Muscle of back (tissue), 11 donors: ENCODE measurements around the gene FGFR3. TPM values are rescaled to one million over a fixed set of nuclear protein-coding genes. Genes with fewer than 3 reads are reported as not detected.
A peak's percentile ranks its signal among the peaks of the same experiment; 100 is the strongest.
"Not testable (repeated sequence)": the region's sequence is repeated elsewhere in the genome, so short reads cannot be mapped to it uniquely, and the experiment has no call there.

ENCODE experiments used
- DNase-seq, 3 donors: peaks; one replicate each; pipeline versions ENCODE4 v3.0.0 to v3.0.0-alpha.2; 2013
- polyA plus RNA-seq, 10 donors: library from polyadenylated mRNA; unstranded; fragments of 120-200 nt; gene quantifications; one replicate each; pipeline ENCODE4 v1.2.1, GENCODE V29; 2013; ENCODE audit not compliant: insufficient read length in 10 of 10

FGFR3 gene
- polyA plus RNA-seq, 10 donors, result 0.56 to 15.4 (median 1.2) TPM

- no peak for DNase-seq
Observed at GRCh38 chr4:1815997-1816860, 23.1 kb downstream of the FGFR3 start.

DNA sequence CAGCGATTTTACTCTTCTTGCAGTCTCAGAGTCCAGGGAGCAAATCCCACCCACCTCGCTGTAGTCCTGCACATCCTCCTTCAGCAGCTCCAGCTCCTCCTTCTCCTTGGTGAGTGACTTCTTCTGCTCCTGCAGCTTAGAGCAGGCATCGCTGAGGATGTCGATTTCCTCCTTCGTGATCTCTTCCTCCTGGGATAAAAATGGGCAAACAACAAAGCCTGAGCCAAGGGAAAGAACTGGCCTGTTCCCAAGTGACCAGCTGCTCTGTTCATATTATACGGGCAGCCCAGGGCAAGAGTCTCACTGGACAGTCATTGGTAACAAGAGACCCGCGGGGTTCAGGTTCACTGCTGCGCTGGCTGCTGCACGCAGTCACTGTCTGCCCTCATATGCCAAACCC, 26.2 kb downstream of the FGFR3 start:
- DNase-seq, result peak; percentile 36 to 43 (median 37)

- no peak for DNase-seq
Observed at GRCh38 chr4:1819816-1820215, 26.7 kb downstream of the FGFR3 start.

GRCh38 chr4:1821679-1822567, 28.8 kb downstream of the FGFR3 start:
- DNase-seq, result no peak

DNA sequence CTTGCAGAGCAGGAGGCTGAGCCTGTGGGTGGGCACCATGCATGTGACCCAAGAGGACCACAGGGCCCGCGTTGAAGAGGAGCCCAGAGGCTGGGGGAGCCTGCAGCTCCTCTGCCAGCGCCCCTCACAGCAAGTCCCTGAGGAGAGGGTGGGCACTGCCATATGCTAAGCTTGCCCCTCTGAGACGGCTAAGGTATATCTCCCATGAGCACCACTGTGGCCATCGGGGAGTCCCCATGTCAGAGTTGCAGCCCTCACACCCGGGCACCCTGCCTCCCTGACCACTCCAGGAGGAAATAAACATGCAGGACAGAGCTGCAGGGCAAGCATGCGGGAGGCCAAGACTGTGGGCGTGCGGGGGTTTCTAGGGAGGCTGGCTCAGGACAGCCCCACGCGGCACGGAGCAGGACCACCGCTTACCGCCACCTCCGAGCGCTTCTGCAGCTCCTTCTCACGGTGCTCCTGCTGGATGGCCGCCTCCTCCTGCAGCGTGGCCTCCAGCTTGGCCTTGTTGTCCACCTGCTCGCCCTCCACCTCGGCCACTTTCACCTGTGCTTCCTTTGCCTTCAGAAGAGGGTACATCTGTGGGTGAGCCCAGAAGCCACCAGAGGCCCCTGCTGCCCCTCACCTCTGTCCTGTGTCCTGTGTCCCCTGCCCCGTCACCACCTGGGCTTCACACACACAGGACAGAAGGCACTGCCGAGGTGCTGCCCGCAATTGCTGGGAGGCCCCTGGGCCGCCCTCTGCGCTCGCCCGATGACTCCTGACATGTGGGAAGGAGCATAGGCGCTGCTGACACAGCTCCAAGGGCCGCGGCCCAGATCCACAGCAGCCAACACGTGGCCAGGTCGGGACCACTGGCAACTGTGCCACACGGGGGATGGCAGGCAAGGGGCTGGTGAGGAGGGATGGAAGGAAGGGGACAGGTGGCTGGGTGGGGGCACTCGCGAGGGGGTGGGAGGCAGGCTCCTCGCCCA, 29.8 kb downstream of the FGFR3 start:
- no peak for DNase-seq

DNA sequence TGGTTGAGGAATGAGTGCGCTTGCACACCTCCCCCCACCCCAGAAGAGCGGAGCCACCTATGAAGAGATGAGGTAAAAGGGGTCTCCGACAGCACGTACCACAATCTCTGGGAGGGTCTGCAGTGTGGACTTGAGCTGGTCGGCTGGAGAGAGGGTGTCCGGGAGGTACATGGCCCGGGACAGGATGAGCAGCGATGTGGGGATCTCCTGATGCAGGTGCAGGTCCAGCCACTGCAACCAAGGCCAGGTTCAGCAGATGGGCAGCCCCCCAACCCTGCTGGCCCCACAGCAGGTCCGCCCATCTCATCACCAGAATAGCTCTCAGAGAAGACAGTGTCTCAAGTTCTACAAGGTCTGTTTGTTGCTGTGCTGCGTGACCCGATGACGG, 30.4 kb downstream of the FGFR3 start:
- no peak for DNase-seq

DNA sequence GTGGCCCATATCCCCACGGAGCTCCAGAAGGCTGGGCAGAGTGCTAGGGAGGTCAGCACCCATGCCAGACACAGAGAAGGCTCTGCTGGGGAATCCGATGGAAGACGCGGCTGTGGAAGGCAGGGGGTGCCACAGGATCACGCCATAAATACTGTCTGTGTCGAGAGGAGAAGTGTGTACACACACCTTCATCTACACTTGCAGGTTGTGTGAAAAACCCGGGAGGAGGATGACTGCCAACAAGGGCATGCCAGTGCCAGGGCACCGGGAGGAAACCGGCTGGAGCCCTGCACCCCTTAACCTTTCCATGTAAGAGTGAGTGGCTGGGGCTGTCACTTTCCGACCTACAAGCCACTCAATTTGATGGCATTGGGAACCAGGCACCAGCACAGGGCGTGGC, 31.7 kb downstream of the FGFR3 start:
- no peak for DNase-seq

DNA sequence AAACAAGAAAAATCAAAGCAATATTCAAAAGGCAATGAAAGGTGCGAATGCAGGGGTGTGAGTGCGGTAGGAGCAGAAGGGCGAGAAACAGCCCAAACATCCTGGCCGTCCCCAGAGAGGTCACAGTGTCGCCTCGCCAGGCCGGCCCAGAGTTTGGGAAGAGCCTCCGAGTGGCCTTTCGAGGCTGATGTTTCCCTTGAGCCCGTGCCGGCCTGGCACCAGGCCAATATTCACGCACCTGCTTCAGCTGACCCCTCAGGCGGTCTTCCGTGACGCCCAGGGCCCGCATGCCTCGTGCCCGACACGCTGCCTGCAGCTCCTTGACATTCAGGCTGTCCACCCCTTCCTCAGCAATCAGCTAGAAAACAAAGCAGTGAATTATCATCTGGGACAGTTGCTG, 32.2 kb downstream of the FGFR3 start:
- no peak for DNase-seq

GRCh38 chr4:1826531-1827350, 33.6 kb downstream of the FGFR3 start:
- DNase-seq, result no peak

DNA sequence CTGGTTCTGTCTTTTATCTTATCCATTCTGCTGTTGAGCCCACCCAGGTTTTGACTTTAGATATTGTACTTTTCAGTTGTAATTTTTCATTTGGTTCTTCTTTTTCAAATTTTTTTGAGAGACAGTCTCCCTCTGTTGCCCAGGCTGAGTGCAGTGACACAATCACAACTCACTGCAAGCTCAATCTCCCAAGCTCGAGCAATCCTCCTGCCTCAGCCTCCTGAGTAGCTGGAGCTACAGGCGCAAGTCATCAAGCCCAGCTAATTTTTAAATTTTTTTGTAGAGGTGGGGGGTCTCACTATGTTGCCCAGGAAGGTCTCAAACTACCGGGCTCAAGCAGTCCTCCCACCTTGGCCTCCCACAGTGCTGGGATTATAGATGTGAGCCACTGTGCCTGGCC, 37.1 kb downstream of the FGFR3 start:
- no peak for DNase-seq

- no peak for DNase-seq
Observed at GRCh38 chr4:1830642-1831228, 37.6 kb downstream of the FGFR3 start.

DNA sequence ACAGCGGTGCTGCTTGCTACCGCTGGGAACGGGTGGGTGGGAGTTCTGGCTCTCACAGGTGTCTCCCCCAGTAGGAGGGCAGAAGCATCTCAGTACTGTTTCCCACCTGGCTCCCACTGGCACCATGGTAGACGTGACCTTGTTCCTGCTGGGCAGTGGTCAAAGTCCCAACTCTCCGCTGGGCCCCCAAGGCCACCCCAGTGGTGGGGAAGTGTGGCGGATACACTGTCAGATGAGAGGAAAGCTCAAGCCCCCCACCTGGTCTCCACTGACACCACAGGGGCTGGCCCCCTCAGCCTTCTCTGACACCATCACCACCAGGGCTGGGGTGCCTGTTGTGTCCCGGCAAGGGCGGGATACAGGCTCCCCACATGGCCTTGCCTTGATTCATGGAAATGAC, 38.2 kb downstream of the FGFR3 start:
- no peak for DNase-seq

DNA sequence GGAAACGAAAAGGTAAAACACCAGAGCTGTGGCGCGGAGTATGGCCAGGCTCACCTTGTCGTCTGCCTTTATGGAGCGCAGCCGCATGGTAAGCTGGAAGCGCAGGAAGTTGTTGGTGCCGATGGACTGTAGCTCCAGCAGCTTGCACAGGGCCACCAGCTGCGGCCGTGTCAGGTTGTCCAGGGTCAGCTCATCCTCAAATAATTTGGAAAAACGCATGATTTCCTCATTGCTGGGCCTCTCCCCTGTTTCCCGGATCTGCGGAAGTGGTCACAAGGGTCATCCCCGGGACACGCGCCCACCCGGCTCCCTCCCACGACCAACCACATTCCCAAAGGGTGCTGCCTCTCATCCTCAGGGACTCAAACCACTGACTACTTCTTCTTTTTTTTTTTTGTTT, 39.6 kb downstream of the FGFR3 start:
- no peak for DNase-seq

DNA sequence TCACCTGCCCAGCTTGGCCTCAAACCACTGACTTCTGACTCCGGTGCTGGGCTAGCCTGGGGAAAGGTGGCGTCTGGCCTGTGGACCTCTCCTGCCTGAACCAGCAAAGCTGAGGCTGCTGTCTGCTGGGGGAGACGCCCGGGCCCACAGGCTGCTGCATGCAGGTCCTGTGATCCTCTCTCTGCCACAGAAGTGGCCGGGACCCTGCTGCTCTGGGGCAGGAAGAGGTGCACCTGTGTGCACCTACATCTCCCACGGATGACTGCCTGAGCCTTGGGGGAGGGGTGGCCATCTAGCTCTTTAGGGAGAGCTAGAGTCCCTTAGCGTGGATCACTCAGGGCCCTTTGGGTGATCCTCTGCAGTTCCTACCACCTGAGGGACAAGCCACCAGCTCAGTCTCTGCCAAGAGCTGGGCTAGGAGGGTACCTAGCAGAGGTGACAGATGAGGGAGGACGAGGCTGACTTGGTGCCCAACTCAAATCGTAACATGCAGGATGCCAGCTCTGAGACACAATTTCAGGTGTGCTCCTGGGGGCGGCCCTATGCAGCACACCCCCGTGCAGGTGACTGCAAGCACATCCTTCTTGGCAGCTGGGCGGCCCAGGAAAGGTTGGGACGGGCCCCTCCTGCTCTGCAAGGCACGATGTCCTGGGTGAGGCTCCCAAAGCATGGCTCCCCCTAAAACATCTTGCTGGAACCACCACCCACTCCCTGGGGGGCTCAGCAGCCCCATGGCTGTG, 40.4 kb downstream of the FGFR3 start:
- DNase-seq, result no peak

- no peak for DNase-seq
Observed at GRCh38 chr4:1834047-1834775, 41.1 kb downstream of the FGFR3 start.

- DNase-seq, result not testable (repeated sequence)
Observed at GRCh38 chr4:1835836-1836235, 42.7 kb downstream of the FGFR3 start.

DNA sequence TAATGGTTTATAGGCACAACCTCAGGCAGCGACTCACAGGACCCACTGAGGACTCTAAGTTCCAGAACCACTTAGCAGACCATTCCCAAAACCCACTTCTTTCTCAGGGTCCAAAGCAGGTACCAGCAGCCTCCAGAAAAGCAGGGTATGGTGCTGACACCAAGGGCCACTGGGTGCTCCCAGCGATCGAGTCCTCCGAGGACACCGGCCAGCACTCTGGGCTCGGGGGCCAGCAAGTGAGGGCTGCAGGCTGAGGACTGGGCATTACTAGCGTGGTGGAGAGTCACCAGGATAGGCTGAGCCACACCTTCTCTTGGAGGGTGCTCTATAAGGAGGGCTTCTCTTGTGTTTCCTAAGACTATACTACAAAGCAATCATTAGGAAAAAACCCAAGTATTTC, 43.6 kb downstream of the FGFR3 start:
- DNase-seq, result no peak

DNA sequence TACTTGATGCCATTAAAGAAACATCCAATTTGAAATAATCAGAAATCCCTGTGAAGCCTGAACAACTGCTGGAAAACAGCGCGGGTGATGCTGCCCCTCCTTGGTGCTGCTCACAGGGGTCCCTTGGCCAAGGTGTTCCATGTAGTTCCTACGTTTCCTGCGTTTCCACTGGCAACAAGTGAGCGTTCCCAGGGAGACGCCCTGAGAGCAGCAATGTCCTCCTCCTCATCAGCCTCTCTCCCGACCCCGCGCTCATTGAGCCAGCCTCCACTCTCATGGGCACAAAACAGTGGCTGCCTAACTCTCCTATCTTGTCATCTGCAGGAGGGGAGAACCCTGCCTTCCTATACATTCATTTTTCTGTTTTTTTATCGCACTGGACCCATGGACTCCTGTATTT, 44.0 kb downstream of the FGFR3 start:
- DNase-seq, result no peak

- no peak for DNase-seq
Observed at GRCh38 chr4:1839282-1839681, 46.2 kb downstream of the FGFR3 start.
